ENCODE data around the gene PDSS2.

The PDSS2 gene

GRCh38 chr6:107361753-107362604 is 97.4 kb downstream of the PDSS2 start:
- DNase-seq (ENCODE audit: low read depth, low spot score) = no peak

- DNase-seq (ENCODE audit: low read depth, low spot score) = no peak
Measured at GRCh38 chr6:107360476-107360875, 98.9 kb downstream of the PDSS2 start.

- no peak for DNase-seq (ENCODE audit: low read depth, low spot score)
Measured at GRCh38 chr6:107357842-107358241, 101.5 kb downstream of the PDSS2 start.

GRCh38 chr6:107357031-107357430 is 102.3 kb downstream of the PDSS2 start:
- DNase-seq (ENCODE audit: low read depth, low spot score) = no peak

- no peak for DNase-seq (ENCODE audit: low read depth, low spot score)
Measured at GRCh38 chr6:107355659-107356058, 103.7 kb downstream of the PDSS2 start.

- no peak for DNase-seq (ENCODE audit: low read depth, low spot score)
Measured at GRCh38 chr6:107354451-107354850, 104.9 kb downstream of the PDSS2 start.

- DNase-seq (ENCODE audit: low read depth, low spot score) = no peak
Measured at GRCh38 chr6:107353773-107354382, 105.5 kb downstream of the PDSS2 start.

- DNase-seq (ENCODE audit: low read depth, low spot score) = no peak
Measured at GRCh38 chr6:107348224-107348623, 111.1 kb downstream of the PDSS2 start.

- DNase-seq (ENCODE audit: low read depth, low spot score) = no peak
Measured at GRCh38 chr6:107345393-107345792, 114.0 kb downstream of the PDSS2 start.

GRCh38 chr6:107344981-107345380 is 114.4 kb downstream of the PDSS2 start:
- no peak for DNase-seq (ENCODE audit: low read depth, low spot score)

GRCh38 chr6:107344383-107344782 is 115.0 kb downstream of the PDSS2 start:
- DNase-seq (ENCODE audit: low read depth, low spot score) = no peak

GRCh38 chr6:107342144-107342543 is 117.2 kb downstream of the PDSS2 start:
- no peak for DNase-seq (ENCODE audit: low read depth, low spot score)

GRCh38 chr6:107340881-107341280 is 118.5 kb downstream of the PDSS2 start:
- no peak for DNase-seq (ENCODE audit: low read depth, low spot score)

GRCh38 chr6:107337191-107337741 is 122.1 kb downstream of the PDSS2 start:
- no peak for DNase-seq (ENCODE audit: low read depth, low spot score)

- no peak for DNase-seq (ENCODE audit: low read depth, low spot score)
Measured at GRCh38 chr6:107334026-107334425, 125.3 kb downstream of the PDSS2 start.

- no peak for DNase-seq (ENCODE audit: low read depth, low spot score)
Measured at GRCh38 chr6:107333491-107333890, 125.9 kb downstream of the PDSS2 start.

- DNase-seq (ENCODE audit: low read depth, low spot score) = no peak
Measured at GRCh38 chr6:107331409-107332386, 127.7 kb downstream of the PDSS2 start.

GRCh38 chr6:107330168-107330567 is 129.2 kb downstream of the PDSS2 start:
- no peak for DNase-seq (ENCODE audit: low read depth, low spot score)

- DNase-seq (ENCODE audit: low read depth, low spot score) = no peak
Measured at GRCh38 chr6:107329063-107329860, 130.1 kb downstream of the PDSS2 start.

- DNase-seq (ENCODE audit: low read depth, low spot score) = no peak
Measured at GRCh38 chr6:107328081-107328480, 131.3 kb downstream of the PDSS2 start.

Measured in activated CD4-positive, CD25-positive, alpha-beta regulatory T cell treated with anti-CD3 and anti-CD28 coated beads, Interleukin-2, amount 50 U/mL, for 16 hours (primary cell).